Left ventricle myocardium inferior (tissue), 1 donor: Measurements from ENCODE around the gene EHBP1. TPM values are rescaled to one million over a fixed set of nuclear protein-coding genes. Genes with fewer than 3 reads are reported as not detected.

Experiments used
- DNase-seq: peaks from one replicate; pipeline ENCODE4 v3.0.0-alpha.2; 2020
- H3K27ac ChIP-seq: fragments of 200-600 bp; replicated peaks from 2 replicates; pipeline ENCODE4 v1.8.0; 2021
- H3K27me3 ChIP-seq: fragments of 200-600 bp; 2 replicates; pipeline ENCODE4 v1.8.0; 2021; ENCODE audit warnings: low read depth
- H3K36me3 ChIP-seq: fragments of 200-600 bp; 2 replicates; pipeline ENCODE4 v1.8.0; 2021
- H3K4me1 ChIP-seq: fragments of 200-600 bp; 2 replicates; pipeline ENCODE4 v1.8.0; 2021
- H3K4me3 ChIP-seq: fragments of 200-600 bp; 2 replicates; pipeline ENCODE4 v1.8.0; 2021; ENCODE audit warnings: mild to moderate bottlenecking, moderate library complexity
- H3K9me3 ChIP-seq: fragments of 200-600 bp; replicated peaks from 2 replicates; pipeline ENCODE4 v1.8.0; 2021
- CTCF ChIP-seq: fragments of 200-600 bp; IDR thresholded peaks from 2 replicates; pipeline ENCODE4 v1.8.0; 2021; ENCODE audit warnings: antibody characterized with exemption, mild to moderate bottlenecking, borderline replicate concordance
- intact Hi-C: fragments of 100-400 bp; cut with micrococcal nuclease; formaldehyde crosslinking; loops from one replicate; pipeline ENCODE4 v1.11.0; 2022
- total RNA-seq: library from RNA; stranded (reverse); fragmentation: NEBNext Ultra II Directional; extraction: Animal tissue kit (Norgen Biotek cat#: 25700); gene quantifications from one replicate; pipeline ENCODE4 v1.2.1, GENCODE V29; 2021
- donor health status: DM: no; HTN: yes; CAD: no; lungs with severe emphysema.

Gene EHBP1
- total RNA-seq, 1 donor from 2014 or later = 20.4 TPM

- Histone ChIP-seq H3K27me3 (no peaks in the 10 kb centered on the region), H3K27ac (no peak overlapping the region), H3K4me1 (peaks cover 18% of the 10 kb centered on the region), H3K9me3 (no peaks in the 10 kb centered on the region), H3K4me3 (no peak overlapping the region), H3K36me3 (no peaks in the 10 kb centered on the region)
- intact Hi-C loops = loop anchor here (10.0 kb wide), 1 partner anchor 695 kb away; no protein-coding TSS in a partner anchor
- TF ChIP-seq CTCF = no peak
- DNase-seq = no peak
Measured at GRCh38 chr2:62789918-62790317, 84.4 kb downstream of the EHBP1 start.

- H3K9me3 ChIP-seq = no peaks in the 10 kb centered on the region
- intact Hi-C loops = no loop called here
- no peaks in the 10 kb centered on the region for H3K36me3 ChIP-seq
- no peaks in the 10 kb centered on the region for H3K27me3 ChIP-seq
- H3K27ac ChIP-seq = no peak overlapping the region
- peaks cover 30% of the 10 kb centered on the region for H3K4me1 ChIP-seq
- H3K4me3 ChIP-seq = no peak overlapping the region
- no peak for TF ChIP-seq CTCF
- DNase-seq = no peak
Measured at GRCh38 chr2:62792408-62792807, 86.9 kb downstream of the EHBP1 start.

- no peak for DNase-seq
- Histone ChIP-seq H3K9me3 (no peaks in the 10 kb centered on the region), H3K4me1 (peaks cover 30% of the 10 kb centered on the region), H3K27ac (no peak overlapping the region), H3K4me3 (no peak overlapping the region), H3K36me3 (no peaks in the 10 kb centered on the region), H3K27me3 (no peaks in the 10 kb centered on the region)
- no peak for TF ChIP-seq CTCF
- intact Hi-C loops = no loop called here
Measured at GRCh38 chr2:62793213-62793612, 87.7 kb downstream of the EHBP1 start.

- no peak for TF ChIP-seq CTCF
- no peak for DNase-seq
- no peak overlapping the region for H3K4me3 ChIP-seq
- no peaks in the 10 kb centered on the region for H3K36me3 ChIP-seq
- intact Hi-C loops = no loop called here
- no peaks in the 10 kb centered on the region for H3K27me3 ChIP-seq
- peaks cover 27% of the 10 kb centered on the region for H3K4me1 ChIP-seq
- H3K9me3 ChIP-seq = no peaks in the 10 kb centered on the region
- H3K27ac ChIP-seq = no peak overlapping the region
Measured at GRCh38 chr2:62794791-62795190, 89.3 kb downstream of the EHBP1 start.

GRCh38 chr2:62795341-62795740 is 89.8 kb downstream of the EHBP1 start:
- H3K36me3 ChIP-seq = no peaks in the 10 kb centered on the region
- intact Hi-C loops = no loop called here
- no peaks in the 10 kb centered on the region for H3K27me3 ChIP-seq
- TF ChIP-seq CTCF = no peak
- DNase-seq = no peak
- no peak overlapping the region for H3K4me3 ChIP-seq
- no peaks in the 10 kb centered on the region for H3K9me3 ChIP-seq
- no peak overlapping the region for H3K27ac ChIP-seq
- H3K4me1 ChIP-seq = peaks cover 21% of the 10 kb centered on the region

GRCh38 chr2:62797107-62797506 is 91.6 kb downstream of the EHBP1 start:
- peaks cover 16% of the 10 kb centered on the region for H3K4me1 ChIP-seq
- intact Hi-C loops = no loop called here
- DNase-seq = no peak
- no peak overlapping the region for H3K27ac ChIP-seq
- H3K36me3 ChIP-seq = no peaks in the 10 kb centered on the region
- no peak overlapping the region for H3K4me3 ChIP-seq
- H3K27me3 ChIP-seq = no peaks in the 10 kb centered on the region
- TF ChIP-seq CTCF = no peak
- no peaks in the 10 kb centered on the region for H3K9me3 ChIP-seq
